ENCODE measurements around the gene STK35.
A peak's percentile ranks its signal among the peaks of the same experiment; 100 is the strongest.

Gene STK35

DNA sequence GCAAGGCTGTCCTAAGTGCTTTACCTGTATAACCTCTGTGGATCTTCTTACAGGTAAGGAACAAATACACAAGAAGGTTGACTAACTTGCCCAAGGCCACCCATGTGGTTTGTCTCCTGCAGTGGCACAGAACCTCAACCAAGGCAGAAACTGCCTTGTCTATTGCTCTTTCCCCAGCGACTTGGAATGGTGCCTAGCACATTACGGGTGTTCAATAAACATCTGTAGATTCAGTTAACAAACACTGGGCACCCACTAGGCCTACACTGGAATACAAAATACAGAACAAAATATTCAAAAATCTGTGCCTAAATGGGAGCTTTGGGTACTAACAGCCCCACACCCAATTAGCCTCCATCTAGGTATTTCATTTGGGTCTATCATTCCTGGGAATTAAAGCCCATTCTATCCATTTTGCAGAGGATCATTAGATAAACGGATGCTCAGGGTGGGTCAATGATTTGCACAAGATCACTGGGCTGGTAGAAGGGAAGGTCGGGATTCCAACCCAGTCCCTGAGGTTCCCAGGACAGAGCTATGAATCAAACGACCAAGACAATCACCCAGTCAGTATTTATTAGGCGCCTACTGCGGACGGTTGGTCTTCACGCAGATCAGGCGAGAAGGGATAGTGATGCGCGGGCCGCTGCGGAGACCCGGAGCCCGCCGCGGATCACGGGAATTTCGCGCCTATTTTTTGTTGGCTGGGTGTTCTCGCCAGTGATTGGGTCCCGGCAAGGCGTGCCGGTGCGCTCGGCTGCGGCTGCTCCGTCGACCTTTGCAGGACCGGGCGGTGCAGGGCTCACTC, at the start of gene STK35:
TSS of gene STK35 (plus strand) at position 771 of the 808 bp plus-strand sequence. CDS start 55 bp downstream, outside the sequence.
- no peak for DNase-seq

DNA sequence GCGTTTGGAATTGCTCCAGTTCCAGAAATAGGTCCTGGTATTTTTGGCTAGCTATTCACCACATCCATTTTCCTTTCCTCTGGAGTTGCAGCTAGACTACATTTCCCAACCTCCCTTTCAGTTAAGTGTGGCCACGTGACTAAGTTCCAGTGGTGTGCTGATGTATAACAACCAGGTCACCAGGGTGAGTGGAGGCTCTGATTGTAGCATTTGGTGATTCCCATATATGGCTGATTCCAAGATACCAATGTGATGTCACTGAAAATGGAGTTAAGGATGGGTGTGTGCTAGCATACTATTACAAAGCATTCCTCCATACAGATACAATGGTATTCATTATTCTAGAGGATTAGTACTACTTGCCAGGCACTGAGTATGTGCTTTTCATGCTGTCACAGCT, 49.7 kb upstream of the STK35 start:
- no peak for DNase-seq

GRCh38 chr20:2052741-2053140, 48.9 kb upstream of the STK35 start:
- no peak for DNase-seq

GRCh38 chr20:2053615-2054014, 48.0 kb upstream of the STK35 start:
- no peak for DNase-seq

DNA sequence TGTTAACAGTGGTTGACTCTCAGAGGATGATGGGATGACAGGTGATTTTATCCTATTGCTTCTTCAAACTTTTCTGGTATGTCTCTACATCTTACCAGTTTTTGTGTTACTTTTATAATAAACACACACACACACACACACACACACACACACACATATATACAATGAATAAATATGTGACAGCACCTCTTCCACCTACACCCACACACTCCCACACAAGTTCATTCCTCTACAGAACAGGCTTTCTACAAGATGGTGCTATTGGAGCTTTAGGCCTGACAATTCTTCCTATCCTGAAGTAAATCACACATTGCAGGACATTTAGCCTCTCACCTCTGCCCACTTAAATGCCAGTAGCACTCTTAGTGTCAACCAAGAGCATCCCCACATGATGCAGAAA, 46.7 kb upstream of the STK35 start:
- no peak for DNase-seq

DNA sequence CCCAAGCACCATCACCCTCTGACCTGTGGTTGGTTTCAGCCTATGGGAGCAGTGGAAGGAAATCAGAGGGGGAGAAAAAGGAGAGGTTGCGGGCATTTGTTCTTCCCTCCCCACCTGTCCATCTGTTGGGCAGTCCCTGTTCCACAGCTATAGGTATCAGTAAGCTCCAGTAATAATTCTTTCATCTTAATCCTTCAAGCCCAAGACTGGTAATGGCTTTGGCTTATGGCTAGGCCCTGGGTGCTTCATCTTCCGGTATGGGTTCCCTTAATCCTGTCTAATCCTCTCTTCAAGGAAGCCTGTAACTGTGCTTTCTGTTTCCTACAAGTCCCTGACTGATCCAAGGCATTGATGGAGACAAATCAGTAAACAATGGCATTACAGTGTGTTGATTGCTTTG, 42.2 kb upstream of the STK35 start:
- DNase-seq: no peak

- no peak for DNase-seq
These were observed 36.5 kb upstream of the STK35 start for GRCh38 chr20:2065099-2065498.

DNA sequence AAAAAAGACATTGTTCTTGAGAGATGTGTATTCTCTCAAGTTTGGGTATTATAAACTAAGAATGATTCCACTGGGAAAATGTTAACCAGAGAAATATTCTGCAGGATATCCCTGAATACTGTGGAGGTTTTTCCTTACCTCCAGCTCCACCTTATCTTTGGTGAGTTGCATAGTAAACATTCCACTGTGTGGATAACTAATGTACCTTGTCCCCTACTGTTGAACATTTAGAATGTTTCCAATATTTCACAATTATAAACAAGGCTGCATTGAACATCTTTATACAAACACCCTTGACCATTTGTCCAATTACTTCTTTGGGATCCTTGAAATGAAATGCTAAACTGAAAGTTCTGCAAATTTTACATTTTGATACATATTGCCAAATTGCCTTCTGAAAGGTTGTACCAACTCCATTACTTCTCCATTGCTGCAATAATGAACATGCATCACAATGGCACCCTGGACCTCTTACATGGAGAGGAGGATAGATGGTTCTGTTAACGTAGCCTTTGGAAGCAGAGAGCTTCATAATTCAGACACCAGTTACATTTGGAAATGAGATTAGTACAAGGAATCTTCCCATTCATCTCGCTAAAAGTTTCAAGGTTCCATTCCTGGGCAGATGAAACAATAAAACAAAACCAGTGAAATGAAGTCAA, 35.0 kb upstream of the STK35 start:
- no peak for DNase-seq

GRCh38 chr20:2080532-2081224, 20.9 kb upstream of the STK35 start:
- no peak for DNase-seq

DNA sequence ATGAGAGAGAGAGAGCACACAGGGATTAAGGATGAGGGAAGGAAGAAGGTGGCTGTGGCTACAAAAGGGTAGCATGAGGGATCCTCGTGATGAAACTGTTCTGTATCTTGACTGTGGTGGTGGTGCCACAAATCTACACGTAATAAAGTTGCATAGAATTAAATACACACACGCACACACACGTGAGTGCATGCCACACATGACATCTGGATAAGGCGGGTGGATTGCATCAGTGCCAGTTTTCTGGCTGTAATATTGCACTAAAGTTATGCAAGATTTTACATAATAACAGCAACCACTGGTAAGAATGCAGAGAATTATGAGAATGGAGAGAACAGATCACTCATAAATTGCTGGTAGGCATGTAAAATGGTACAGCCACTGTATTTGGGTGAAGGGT, 16.9 kb upstream of the STK35 start:
- DNase-seq: no peak

DNA sequence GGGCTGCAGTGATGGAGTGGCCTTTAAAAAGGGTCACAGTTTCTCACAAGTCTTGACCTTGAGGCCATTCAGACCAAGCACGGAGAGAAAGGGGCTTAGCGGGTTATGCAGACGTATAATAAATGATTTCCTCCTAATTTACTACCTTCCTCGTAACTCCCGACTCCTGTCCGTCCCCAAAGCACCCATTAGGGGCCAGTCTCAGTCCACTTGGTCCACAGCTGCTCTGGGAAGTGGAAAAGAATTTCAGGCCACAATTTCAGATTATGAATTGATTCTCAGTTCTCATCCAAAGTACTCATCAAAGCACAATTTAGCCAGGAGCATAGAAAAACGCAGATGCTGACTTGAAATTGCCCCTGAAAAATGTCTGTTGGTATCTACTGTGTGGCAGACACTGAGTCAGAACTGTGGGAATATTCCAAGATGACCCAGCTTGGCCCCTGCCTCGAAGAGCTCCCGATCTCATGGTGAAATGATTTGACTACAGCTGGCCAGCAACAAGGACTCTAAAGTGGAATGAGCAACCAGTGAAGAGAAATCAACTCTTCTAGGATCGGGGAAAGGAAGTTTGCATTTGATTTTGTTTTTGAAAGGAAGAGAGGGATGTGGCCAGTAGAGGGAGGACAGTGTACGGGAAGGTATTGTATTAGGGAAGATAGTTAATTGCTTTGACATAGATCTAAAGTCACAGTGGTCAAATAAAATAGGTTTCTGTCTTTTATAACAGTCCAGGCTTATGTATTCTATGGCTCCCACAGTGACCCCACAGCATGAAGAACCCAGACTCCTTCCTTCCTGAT, 15.2 kb upstream of the STK35 start:
- DNase-seq: no peak

DNA sequence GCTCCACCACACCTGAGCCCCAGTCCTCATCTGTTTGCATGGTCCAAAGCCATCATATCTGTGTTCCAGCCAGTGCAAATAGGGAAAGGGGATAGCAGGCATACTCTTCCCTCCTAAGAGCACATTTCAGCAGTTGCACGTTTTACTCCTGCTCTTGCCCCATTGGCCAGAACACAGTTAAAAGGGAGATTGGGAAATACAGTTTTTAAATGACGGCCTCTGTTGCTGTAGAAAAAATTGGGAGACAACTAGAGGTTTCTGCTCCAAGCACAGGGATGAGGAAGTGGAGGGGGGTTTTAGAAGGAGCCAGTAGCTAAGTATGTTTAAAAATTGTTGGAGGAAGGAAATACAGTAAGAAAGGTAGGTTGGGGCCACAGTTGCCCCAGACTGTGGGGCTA, 14.6 kb upstream of the STK35 start:
- no peak for DNase-seq

GRCh38 chr20:2088891-2089290, 12.7 kb upstream of the STK35 start:
- DNase-seq: no peak

DNA sequence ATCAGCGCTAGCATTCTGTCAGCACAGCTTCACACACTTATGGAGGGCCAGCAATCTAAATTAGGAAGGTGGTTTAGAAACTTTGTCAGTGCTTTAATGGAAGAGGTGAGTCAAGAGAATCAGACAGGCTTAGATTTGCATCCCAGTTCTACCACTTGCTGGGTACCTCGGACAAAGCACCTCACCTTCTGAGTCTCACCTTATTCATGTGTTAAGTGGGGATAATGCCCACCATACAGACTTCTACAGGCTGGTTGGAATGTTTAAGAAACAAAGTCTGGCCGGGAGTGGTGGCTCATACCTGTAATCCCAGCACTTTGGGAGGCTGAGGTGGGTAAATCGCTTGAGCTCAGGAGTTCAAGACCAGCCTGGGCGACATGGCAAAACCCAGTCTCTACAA, 12.2 kb upstream of the STK35 start:
- no peak for DNase-seq

DNA sequence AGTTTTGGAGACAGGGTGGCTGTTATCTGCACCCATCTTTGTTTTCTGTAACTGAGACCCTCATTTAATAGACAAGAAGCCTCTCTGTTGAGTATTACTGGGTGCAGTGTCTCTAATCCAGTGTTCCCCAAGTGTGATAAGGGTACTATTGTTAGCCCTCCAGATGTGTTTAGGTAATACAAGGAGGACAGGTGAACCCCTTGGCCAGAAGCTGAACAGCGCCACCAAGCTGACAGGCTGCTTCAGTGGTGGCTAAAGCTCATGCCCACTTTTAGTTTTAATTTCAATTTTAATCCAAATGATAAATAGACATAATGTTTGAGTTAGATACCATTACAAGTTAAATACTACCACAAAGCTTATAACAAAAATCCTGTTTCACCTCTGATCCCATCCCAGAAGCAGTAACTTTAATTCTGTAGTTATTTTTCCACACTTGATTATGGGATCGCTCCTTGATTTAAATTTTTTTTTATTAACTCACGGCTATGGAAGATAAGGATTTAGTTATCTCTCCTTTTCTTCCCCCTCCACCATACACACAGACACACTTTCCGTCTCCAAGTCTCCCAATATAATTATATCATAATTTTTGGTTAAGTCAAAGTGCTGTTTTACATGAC, 8.4 kb upstream of the STK35 start:
- no peak for DNase-seq

DNA sequence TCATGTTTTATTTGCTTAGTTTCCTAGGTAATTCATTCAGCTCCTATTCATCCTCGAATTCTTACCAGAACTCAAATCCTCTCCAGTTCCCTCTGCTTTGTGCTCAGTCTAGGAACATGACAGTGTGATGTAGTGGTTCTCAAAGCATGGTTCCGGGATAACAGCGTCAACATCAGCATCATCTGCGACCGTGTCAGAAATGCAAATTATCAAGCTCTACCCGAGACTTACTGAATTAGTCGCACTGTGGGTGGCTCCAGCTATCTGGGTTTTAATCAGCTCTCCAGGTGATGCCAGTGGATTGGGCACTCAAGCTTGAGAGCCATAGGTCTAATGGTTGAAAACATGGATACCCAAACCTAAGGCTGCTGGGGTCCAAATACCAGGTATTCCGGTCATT, 7.7 kb upstream of the STK35 start:
- no peak for DNase-seq

- DNase-seq: peak; percentile 90
These were observed 398 bp downstream of the STK35 start for GRCh38 chr20:2101865-2102584.

GRCh38 chr20:2102585-2103460, 1.2 kb downstream of the STK35 start:
- peak; percentile 82 for DNase-seq

DNA sequence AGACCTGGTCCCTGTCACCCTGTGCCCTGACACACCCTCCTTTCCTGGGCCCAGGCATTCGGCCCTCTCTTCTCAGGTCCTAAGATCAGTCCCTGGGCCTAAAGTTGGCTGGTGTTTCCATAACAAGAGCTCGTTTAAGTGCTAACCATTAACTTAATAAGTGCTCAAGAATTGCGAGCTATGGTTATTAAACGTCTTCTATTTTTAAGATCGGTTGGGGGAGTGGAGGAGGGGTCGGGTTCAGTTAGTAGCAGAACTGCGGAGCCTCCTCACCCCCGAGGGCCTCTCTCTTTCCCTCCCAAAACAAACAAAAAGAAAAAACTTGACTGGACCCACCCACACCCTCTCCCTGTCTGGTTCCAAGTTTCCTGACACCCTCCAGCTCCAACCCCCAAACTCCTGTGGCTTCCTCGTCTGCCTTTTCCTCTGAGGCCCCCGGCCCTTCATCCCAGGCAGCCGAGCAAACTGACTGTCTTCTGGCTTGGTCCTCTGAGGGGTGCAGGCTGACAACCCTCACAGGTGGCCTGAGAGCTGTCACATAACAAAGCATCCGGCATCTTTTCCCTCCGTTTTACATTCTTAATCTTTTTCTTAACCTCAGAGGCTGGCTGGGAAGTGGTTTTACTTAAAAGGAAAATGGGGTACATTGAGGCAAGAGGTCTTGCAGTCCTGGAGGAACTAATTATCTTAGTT, 2.0 kb downstream of the STK35 start:
- no peak for DNase-seq

DNA sequence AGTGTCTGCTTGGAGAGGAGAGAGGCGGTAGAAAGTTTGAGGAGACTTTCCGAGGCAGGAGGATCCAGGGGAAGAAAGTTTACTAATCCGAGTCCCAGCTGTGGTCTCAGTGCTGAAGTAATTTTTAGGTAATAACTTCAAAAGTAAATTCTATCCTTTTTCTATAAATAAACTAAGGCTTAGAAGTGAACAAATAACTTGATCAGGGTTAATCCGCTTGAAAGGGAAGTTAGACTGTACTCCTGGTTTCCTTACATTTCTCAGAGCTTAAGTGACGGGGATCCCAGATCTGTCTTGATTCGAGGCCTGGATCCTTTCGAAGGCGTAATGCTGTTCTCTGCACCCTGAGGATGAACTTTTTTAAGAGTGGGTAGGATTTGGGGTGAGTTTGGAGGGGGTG, 2.6 kb downstream of the STK35 start:
- no peak for DNase-seq

Measured in activated gamma-delta T cell treated with Interleukin-2 at 50 U/mL for 16 hours (primary cell).